Stomach smooth muscle (tissue), 2 donors: ENCODE measurements around the gene SUGT1.
"Not testable (repeated sequence)": the region's sequence is repeated elsewhere in the genome, so short reads cannot be mapped to it uniquely, and the experiment has no call there.

ENCODE experiments used
- H3K27ac ChIP-seq: one replicate; pipeline ENCODE4 v1.7.0; 2013; ENCODE audit warnings: mild to moderate bottlenecking, low read length, inconsistent platforms
- H3K27me3 ChIP-seq, 2 donors: one replicate each; pipeline ENCODE4 v1.7.0; 2013; ENCODE audit warnings: low read length in 2 of 2; ENCODE audit not compliant: insufficient read depth in 2 of 2, control insufficient read depth in 1 of 2
- H3K36me3 ChIP-seq, 2 donors: one replicate each; pipeline ENCODE4 v1.7.0; 2013; ENCODE audit warnings: low read length in 2 of 2; ENCODE audit not compliant: control insufficient read depth in 2 of 2, insufficient read depth in 2 of 2
- H3K4me1 ChIP-seq: one replicate; pipeline ENCODE4 v1.7.0; 2013; ENCODE audit warnings: low read length; ENCODE audit not compliant: control insufficient read depth, insufficient read depth
- H3K4me3 ChIP-seq, 2 donors: one replicate each; pipeline ENCODE4 v1.7.0; 2013; ENCODE audit warnings: low read length in 2 of 2
- H3K9ac ChIP-seq, 2 donors: one replicate each; pipeline ENCODE4 v1.7.0; 2013; ENCODE audit warnings: low read length in 2 of 2, mild to moderate bottlenecking in 1 of 2
- H3K9me3 ChIP-seq, 2 donors: one replicate each; pipeline ENCODE4 v1.7.0; 2013; ENCODE audit warnings: low read length in 2 of 2; ENCODE audit not compliant: control insufficient read depth in 2 of 2
- donor health status: healthy.
- donor health status: Pancreatic carcinoma.

The SUGT1 gene

DNA sequence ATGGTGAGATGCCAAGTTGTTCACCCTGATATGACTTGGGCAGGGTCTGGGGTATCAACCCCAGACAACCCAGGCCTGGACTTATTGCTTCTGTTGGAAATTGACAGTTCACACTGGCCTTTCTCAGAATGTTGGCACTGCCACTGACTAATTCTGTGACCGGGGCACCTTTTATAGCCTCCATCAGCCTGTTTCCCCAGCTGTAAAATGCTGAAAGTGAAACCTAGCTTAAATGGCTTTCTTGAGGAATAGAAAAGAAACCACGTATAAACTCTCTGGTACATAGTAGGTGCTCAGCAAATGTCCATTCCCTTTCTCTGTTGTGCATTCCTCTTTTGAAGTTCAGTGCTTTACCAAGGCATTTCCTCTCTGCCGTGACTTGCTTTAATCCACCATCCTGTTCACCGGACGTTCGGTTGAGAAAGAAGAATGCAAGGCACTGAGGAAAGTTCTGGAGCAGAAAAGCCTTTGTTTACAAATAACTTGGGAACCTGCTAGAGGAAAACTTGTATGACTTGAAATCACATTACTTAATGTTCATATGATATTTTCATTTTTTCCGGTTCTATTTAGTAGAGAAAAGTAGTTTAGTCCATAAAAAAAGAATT, 21.4 kb upstream of the SUGT1 start:
- H3K9ac ChIP-seq, H3K9me3 ChIP-seq, H3K4me1 ChIP-seq, H3K27ac ChIP-seq, H3K27me3 ChIP-seq, H3K4me3 ChIP-seq: not testable (repeated sequence)
- H3K36me3 ChIP-seq = peaks cover 10 to 18% of the 10 kb centered on the region in 2 donors

DNA sequence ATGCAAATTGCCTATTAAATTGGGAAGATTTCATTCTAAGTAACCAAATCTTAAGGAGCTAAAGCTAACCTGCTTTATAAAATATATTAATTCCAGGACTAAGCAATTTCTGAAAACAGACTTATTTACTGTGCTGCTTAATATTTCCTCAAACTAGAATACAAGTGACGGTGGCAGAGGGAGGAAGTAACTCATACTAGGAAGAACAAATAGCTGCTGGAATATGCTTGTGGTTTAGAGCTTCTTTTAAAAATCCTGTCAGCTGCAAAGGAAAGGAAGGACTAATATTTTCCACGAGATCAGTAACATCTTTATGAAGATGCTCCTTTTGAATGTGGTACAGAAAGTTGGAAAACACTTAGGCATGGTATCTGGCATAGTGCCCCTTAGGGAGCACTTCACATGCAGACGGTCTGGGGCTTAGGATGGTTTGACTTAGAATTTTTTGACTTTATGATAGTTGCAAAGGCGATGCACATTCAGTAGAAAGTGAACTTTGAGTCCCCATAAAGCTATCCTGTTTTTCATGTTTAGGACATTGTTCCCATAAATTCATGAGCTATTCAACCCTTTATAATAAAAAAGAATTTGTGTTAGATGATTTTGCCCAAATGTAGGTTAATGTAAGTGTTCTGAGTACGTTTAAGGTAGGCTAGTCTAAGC, 13.8 kb upstream of the SUGT1 start:
- Histone ChIP-seq H3K27me3 (no peaks in the 10 kb centered on the region), H3K27ac (no peak overlapping the region), H3K9me3 (no peaks in the 10 kb centered on the region), H3K4me3 (no peak overlapping the region), H3K9ac (no peak overlapping the region), H3K4me1 (no peaks in the 10 kb centered on the region), H3K36me3 (peaks cover 8 to 10% of the 10 kb centered on the region in 2 donors)

DNA sequence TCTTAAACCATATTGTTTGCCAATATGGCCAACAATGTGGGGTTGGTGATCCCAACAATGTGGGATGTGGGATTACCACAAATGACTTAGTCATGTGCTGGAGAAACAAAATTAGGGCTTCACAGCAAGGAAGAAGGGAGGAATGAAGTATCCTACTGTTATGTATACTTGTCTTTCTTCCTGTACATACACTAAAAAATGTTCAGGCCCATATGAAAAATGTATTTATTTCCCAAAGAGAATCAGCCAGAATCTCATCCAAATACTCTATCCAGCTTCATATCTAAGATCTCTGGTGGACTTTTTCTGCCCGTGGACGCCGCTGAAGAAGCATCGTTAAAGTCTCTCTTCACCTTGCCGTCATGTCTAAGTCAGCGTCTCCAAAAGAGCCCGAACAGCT, 10.5 kb upstream of the SUGT1 start, which contains the start of gene HNRNPA1L2:
Gene HNRNPA1L2, plus strand, starts transcription at position 301 of the 400 bp plus-strand sequence. Its CDS starts 62 bp downstream, at position 363.
- H3K27me3 ChIP-seq = no peaks in the 10 kb centered on the region
- no peak within 1 kb of the TSS for H3K9ac ChIP-seq
- H3K36me3 ChIP-seq = peaks cover 10% of the 10 kb centered on the region in 2 donors
- no peaks in the 10 kb centered on the region for H3K4me1 ChIP-seq
- no peak within 1 kb of the TSS for H3K4me3 ChIP-seq
- no peaks in the 10 kb centered on the region for H3K9me3 ChIP-seq
- H3K27ac ChIP-seq = no peak within 1 kb of the TSS

DNA sequence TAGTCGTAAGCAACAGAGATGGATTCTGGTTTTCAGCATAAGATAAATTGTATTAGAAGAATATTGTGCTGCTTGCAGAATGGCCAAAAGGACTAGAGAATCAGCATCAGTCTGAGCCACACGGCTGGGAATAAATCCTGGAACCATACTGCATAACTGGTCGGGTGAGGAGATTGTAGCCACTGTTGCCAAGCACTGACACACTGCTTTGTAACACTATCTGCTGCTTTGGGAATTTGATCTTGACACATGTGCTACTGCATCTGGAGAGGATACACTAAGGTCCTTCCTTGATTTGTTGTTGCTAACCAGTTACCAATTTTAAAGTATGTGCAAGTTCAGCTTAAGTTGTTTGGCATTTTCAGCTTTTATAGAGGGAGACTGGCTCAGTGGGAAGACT, 8.5 kb upstream of the SUGT1 start:
- Histone ChIP-seq H3K9ac (no peak overlapping the region), H3K4me3 (no peak overlapping the region), H3K4me1 (no peaks in the 10 kb centered on the region), H3K27me3 (no peaks in the 10 kb centered on the region), H3K9me3 (no peaks in the 10 kb centered on the region), H3K36me3 (peaks cover 9 to 10% of the 10 kb centered on the region in 2 donors), H3K27ac (no peak overlapping the region)

DNA sequence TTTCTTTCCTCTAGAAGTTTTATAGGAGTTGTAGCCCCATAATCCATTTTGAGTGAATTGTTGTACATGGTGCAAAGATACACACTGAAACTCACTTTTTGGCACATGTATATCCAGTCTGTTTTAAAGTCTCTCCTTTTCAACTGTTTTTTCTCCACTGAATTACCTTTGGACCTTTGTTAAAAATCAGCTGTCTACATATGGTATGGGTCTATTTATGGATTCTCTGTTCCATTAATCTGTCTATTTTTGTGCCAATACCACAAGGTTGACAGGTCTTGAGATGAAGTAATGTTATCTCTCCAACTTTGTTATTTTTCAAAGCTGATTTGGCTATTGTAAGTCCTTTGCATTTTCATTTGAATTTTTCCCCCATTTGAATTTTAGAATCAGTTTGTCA, 5.7 kb upstream of the SUGT1 start:
- Histone ChIP-seq H3K9ac (no peak overlapping the region), H3K9me3 (no peaks in the 10 kb centered on the region), H3K4me1 (no peaks in the 10 kb centered on the region), H3K4me3 (no peak overlapping the region), H3K36me3 (peaks cover 5 to 10% of the 10 kb centered on the region in 2 donors), H3K27ac (no peak overlapping the region), H3K27me3 (no peaks in the 10 kb centered on the region)

DNA sequence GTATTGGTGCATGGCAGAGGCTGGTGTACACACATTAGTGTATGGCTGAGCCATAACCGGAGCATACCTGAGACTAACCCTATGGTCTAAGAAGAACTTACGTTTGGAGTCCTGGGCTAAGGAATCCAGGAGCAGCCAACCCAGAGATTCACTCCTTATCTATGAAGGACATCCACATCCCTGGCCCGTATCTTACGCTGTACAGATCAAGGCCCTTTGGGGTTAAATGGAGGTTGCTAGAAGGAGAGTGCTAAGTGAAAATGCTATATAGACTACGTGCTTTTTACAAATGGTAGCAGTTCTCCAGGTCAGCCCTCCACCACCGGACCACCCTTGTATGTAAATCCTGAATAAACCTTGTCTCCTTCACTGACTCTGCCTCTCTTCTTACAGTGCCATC, 1.9 kb upstream of the SUGT1 start:
- H3K4me3 ChIP-seq = peak overlapping the region; percentile 1 to 97
- no peaks in the 10 kb centered on the region for H3K27me3 ChIP-seq
- H3K9ac ChIP-seq = peak overlapping the region in 1 of 2 donors; percentile 99
- H3K4me1 ChIP-seq = peaks cover 4% of the 10 kb centered on the region
- no peak overlapping the region for H3K27ac ChIP-seq
- H3K9me3 ChIP-seq = no peaks in the 10 kb centered on the region
- H3K36me3 ChIP-seq = peaks cover 3 to 5% of the 10 kb centered on the region in 2 donors

DNA sequence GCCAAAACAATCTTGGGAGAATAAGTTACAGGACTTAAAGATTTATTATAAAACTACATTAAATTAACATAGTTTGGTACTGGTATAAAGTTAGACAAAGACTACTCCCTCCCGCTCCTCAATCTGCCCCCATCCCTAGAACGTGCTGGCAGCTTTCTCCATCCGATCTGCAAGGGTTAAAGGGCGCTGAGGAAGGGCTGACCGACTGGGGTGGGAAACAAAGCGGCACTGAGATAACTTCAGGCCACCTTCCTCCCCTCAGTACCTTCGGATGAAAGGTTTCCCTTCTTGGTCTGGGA, 790 bp upstream of the SUGT1 start:
- Histone ChIP-seq H3K4me3 (peak overlapping the region; percentile 97 to 99), H3K27ac (peak overlapping the region; percentile 98), H3K9ac (peak overlapping the region; percentile 98 to 99), H3K9me3 (no peaks in the 10 kb centered on the region), H3K27me3 (no peaks in the 10 kb centered on the region), H3K4me1 (peaks cover 4% of the 10 kb centered on the region), H3K36me3 (peaks cover 3 to 5% of the 10 kb centered on the region in 2 donors)

DNA sequence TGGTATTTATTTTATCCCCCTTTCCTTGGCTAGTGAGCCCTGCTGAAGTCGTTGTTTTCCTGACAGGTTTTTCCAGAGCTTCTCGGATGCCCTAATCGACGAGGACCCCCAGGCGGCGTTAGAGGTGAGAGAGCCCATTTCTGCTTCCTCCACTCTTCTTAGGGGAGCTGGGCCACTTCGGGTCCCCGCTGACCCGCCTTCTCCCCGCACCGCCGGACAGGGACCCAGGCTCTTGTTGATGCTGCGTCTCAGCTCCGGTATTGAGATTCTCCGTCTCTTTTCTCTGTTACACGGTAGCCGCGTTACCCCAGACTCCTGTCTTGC, 306 bp downstream of the SUGT1 start:
- H3K27ac ChIP-seq = peak overlapping the region; percentile 98
- H3K4me1 ChIP-seq = peaks cover 4% of the 10 kb centered on the region
- no peaks in the 10 kb centered on the region for H3K9me3 ChIP-seq
- peak overlapping the region; percentile 95 to 97 for H3K4me3 ChIP-seq
- no peaks in the 10 kb centered on the region for H3K27me3 ChIP-seq
- H3K9ac ChIP-seq = peak overlapping the region; percentile 98 to 99
- H3K36me3 ChIP-seq = peaks cover 3 to 5% of the 10 kb centered on the region in 2 donors

DNA sequence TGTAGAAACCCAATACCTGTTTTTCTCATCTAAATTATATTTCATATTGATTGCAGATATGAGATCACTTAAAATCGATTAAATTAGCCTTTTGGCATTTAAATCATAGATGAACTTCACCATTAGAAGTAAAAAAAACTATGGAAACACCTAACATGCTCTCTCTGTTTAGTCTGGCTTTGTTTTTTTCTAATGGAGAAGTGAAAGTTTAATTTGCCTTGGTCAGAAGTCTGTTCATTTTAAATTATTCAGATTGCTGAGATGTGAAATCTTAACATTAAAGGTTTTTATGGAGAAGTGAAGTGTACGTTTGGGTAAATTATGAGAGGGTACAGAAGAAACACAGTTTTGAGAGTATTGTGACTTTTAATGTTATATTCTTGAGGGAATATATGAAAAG, 6.7 kb downstream of the SUGT1 start:
- Histone ChIP-seq H3K9ac (no peak overlapping the region), H3K36me3 (peaks cover 4 to 19% of the 10 kb centered on the region in 2 donors), H3K4me1 (no peaks in the 10 kb centered on the region), H3K9me3 (no peaks in the 10 kb centered on the region), H3K4me3 (no peak overlapping the region), H3K27ac (no peak overlapping the region), H3K27me3 (no peaks in the 10 kb centered on the region)

DNA sequence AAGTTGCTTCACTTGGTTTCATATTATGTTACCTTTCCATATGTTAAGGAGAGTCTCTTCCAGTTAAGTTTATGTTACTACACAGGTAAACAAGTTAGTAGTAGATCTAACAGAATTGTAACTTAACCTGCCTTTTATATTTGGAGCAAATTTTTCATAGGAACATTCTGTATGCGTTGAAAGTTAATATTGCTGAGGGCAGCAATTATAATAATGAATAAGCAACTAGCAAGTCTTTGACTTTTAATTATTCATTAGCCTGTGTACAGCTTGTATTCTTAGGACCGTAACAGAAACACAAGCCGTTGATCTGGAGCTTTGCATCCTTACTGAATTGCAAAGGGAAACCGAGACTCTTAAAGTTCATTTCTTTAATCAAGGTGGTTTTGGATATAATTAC, 11.6 kb downstream of the SUGT1 start:
- no peak overlapping the region for H3K27ac ChIP-seq
- no peaks in the 10 kb centered on the region for H3K4me1 ChIP-seq
- no peaks in the 10 kb centered on the region for H3K9me3 ChIP-seq
- no peaks in the 10 kb centered on the region for H3K27me3 ChIP-seq
- H3K4me3 ChIP-seq = no peak overlapping the region
- H3K9ac ChIP-seq = no peak overlapping the region
- H3K36me3 ChIP-seq = peaks cover 15 to 50% of the 10 kb centered on the region in 2 donors

DNA sequence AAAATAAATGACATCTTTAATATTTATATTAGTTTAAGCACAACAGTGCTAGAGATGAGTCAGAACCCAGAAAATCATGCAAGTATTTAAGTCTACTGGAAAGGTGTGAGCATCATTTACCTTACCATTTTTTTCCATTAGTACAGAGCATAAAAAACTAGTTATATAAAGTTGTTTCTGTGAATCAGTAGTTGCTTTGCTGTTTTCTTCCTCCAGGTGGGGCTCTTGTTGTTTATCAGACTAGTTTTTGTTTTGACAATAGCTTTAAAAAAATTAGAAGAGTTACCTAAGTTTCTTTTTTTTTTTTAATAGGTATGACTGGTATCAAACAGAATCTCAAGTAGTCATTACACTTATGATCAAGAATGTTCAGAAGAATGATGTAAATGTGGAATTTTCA, 12.7 kb downstream of the SUGT1 start:
- H3K4me1 ChIP-seq = no peaks in the 10 kb centered on the region
- H3K27ac ChIP-seq = no peak overlapping the region
- H3K4me3 ChIP-seq = no peak overlapping the region
- H3K27me3 ChIP-seq = no peaks in the 10 kb centered on the region
- H3K9me3 ChIP-seq = no peaks in the 10 kb centered on the region
- no peak overlapping the region for H3K9ac ChIP-seq
- peaks cover 15 to 49% of the 10 kb centered on the region in 2 donors for H3K36me3 ChIP-seq
